ENCODE results near the gene UBL3. TPM values are rescaled to one million over a fixed set of nuclear protein-coding genes. Genes with fewer than 3 reads are reported as not detected.

Gene UBL3
- total RNA-seq, 3 donors from 2014 or later (not counting 1 experiment from before 2014, with no cell fraction given): 29.6 to 36.0 (median 31.5) TPM

GRCh38 chr13:29889111-29889510 lies 38.7 kb upstream of the UBL3 start:
- no peak for ATAC-seq
- DNase-seq: no peak
- Histone ChIP-seq H3K4me3 (ENCODE audit: low read length) (no peak overlapping the region), H3K27me3 (ENCODE audit: control insufficient read depth, insufficient read depth, low read length) (no peaks in the 10 kb centered on the region), H3K27ac (ENCODE audit: low read length) (no peak overlapping the region), H3K4me1 (ENCODE audit: control insufficient read depth, insufficient read depth, low read length) (no peaks in the 10 kb centered on the region), H3K36me3 (ENCODE audit: control insufficient read depth, insufficient read depth, low read length) (no peaks in the 10 kb centered on the region), H3K9me3 (ENCODE audit: control insufficient read depth, insufficient read depth, low read length) (no peaks in the 10 kb centered on the region)
- no peaks in the 10 kb centered on the region for H3K27me3 Mint-ChIP-seq (ENCODE audit: low read depth in 2 of 2)
- no peak overlapping the region for H3K27ac Mint-ChIP-seq
- no CpG with 5 or more reads among the region's 3 CpGs for WGBS (ENCODE audit: insufficient coverage)
- intact Hi-C loops (cut with micrococcal nuclease): no loop called here
- H3K36me3 Mint-ChIP-seq: no peaks in the 10 kb centered on the region
- peaks cover 2 to 17% of the 10 kb centered on the region in 2 donors for H3K4me1 Mint-ChIP-seq
- no peak overlapping the region for H3K4me3 Mint-ChIP-seq
- no peaks in the 10 kb centered on the region for H3K9me3 Mint-ChIP-seq
- TF ChIP-seq CTCF (IDR thresholded peaks at IDR 0.05): no peak

DNA sequence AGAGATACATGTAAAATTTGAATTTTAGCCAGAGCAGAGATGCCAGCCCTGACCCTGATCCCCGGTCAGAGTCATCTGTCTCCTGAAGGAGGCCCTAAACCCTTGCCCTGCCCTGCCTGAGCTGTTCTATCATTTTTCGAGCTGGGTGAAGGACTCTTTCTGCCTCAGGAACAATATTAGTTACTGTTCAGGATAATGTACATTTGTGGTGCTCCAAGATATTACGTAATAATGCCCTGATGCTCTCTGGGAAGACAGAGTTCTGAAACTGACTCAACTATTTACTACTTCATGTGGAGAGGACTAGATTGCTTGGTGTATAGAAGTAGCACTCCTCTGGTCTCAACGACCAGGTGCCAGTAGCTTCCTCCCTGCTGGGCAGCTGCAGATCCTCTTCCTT lies 37.9 kb upstream of the UBL3 start:
- H3K27ac ChIP-seq (ENCODE audit: low read length): no peak overlapping the region
- no peak overlapping the region for H3K4me3 ChIP-seq (ENCODE audit: low read length)
- Mint-ChIP-seq H3K36me3 (no peaks in the 10 kb centered on the region), H3K9me3 (no peaks in the 10 kb centered on the region), H3K27ac (no peak overlapping the region), H3K27me3 (ENCODE audit: low read depth in 2 of 2) (no peaks in the 10 kb centered on the region), H3K4me1 (peaks cover 0 to 14% of the 10 kb centered on the region in 2 donors), H3K4me3 (no peak overlapping the region)
- H3K36me3 ChIP-seq (ENCODE audit: control insufficient read depth, insufficient read depth, low read length): no peaks in the 10 kb centered on the region
- TF ChIP-seq CTCF (IDR thresholded peaks at IDR 0.05): no peak
- no peaks in the 10 kb centered on the region for H3K9me3 ChIP-seq (ENCODE audit: control insufficient read depth, insufficient read depth, low read length)
- no peak for ATAC-seq
- 73% methylated on average over 4 of the region's 4 CpGs for WGBS (ENCODE audit: insufficient coverage)
- no peak for DNase-seq
- no peaks in the 10 kb centered on the region for H3K27me3 ChIP-seq (ENCODE audit: control insufficient read depth, insufficient read depth, low read length)
- intact Hi-C loops (cut with micrococcal nuclease): no loop called here
- no peaks in the 10 kb centered on the region for H3K4me1 ChIP-seq (ENCODE audit: control insufficient read depth, insufficient read depth, low read length)

GRCh38 chr13:29887686-29888085 lies 37.3 kb upstream of the UBL3 start:
- H3K27me3 ChIP-seq (ENCODE audit: control insufficient read depth, insufficient read depth, low read length): no peaks in the 10 kb centered on the region
- Mint-ChIP-seq H3K36me3 (no peaks in the 10 kb centered on the region), H3K9me3 (no peaks in the 10 kb centered on the region), H3K4me1 (peaks cover 0 to 14% of the 10 kb centered on the region in 2 donors), H3K27ac (no peak overlapping the region), H3K4me3 (no peak overlapping the region), H3K27me3 (ENCODE audit: low read depth in 2 of 2) (no peaks in the 10 kb centered on the region)
- DNase-seq (no peak), ATAC-seq (no peak)
- no peak overlapping the region for H3K4me3 ChIP-seq (ENCODE audit: low read length)
- no peaks in the 10 kb centered on the region for H3K4me1 ChIP-seq (ENCODE audit: control insufficient read depth, insufficient read depth, low read length)
- TF ChIP-seq CTCF (IDR thresholded peaks at IDR 0.05): no peak
- H3K36me3 ChIP-seq (ENCODE audit: control insufficient read depth, insufficient read depth, low read length): no peaks in the 10 kb centered on the region
- WGBS (ENCODE audit: insufficient coverage): 88% methylated on average over 5 of the region's 5 CpGs
- intact Hi-C loops (cut with micrococcal nuclease): no loop called here
- no peak overlapping the region for H3K27ac ChIP-seq (ENCODE audit: low read length)
- no peaks in the 10 kb centered on the region for H3K9me3 ChIP-seq (ENCODE audit: control insufficient read depth, insufficient read depth, low read length)

GRCh38 chr13:29887030-29887557 lies 36.7 kb upstream of the UBL3 start:
- Histone ChIP-seq H3K27ac (ENCODE audit: low read length) (no peak overlapping the region), H3K36me3 (ENCODE audit: control insufficient read depth, insufficient read depth, low read length) (no peaks in the 10 kb centered on the region), H3K4me3 (ENCODE audit: low read length) (no peak overlapping the region), H3K9me3 (ENCODE audit: control insufficient read depth, insufficient read depth, low read length) (no peaks in the 10 kb centered on the region), H3K4me1 (ENCODE audit: control insufficient read depth, insufficient read depth, low read length) (no peaks in the 10 kb centered on the region), H3K27me3 (ENCODE audit: control insufficient read depth, insufficient read depth, low read length) (no peaks in the 10 kb centered on the region)
- H3K27me3 Mint-ChIP-seq (ENCODE audit: low read depth in 2 of 2): no peaks in the 10 kb centered on the region
- H3K4me3 Mint-ChIP-seq: no peak overlapping the region
- DNase-seq: no peak
- no peak overlapping the region for H3K27ac Mint-ChIP-seq
- intact Hi-C loops (cut with micrococcal nuclease): no loop called here
- no peak for TF ChIP-seq CTCF (IDR thresholded peaks at IDR 0.05)
- WGBS (ENCODE audit: insufficient coverage): 50% methylated on average over 5 of the region's 5 CpGs
- H3K4me1 Mint-ChIP-seq: peaks cover 0 to 14% of the 10 kb centered on the region in 2 donors
- ATAC-seq: no peak
- H3K36me3 Mint-ChIP-seq: no peaks in the 10 kb centered on the region
- H3K9me3 Mint-ChIP-seq: no peaks in the 10 kb centered on the region

All from natural killer cell (primary cell).